Measurements from ENCODE around the gene CNTN1. TPM values are rescaled to one million over a fixed set of nuclear protein-coding genes. Genes with fewer than 3 reads are reported as not detected.

The CNTN1 gene
- total RNA-seq, 1 donor: 0.36 TPM

- no peak for TF ChIP-seq CTCF (IDR thresholded peaks at IDR 0.05; ENCODE audit: extremely low read depth, low read depth, low read length)
- Histone ChIP-seq H3K27ac (ENCODE audit: low read depth, low read length) (no peak overlapping the region), H3K4me2 (ENCODE audit: insufficient read depth, low read length) (no peak overlapping the region), H4K20me1 (ENCODE audit: insufficient read depth, low read length) (no peaks in the 10 kb centered on the region), H3K9me3 (ENCODE audit: low read depth, low read length) (peaks cover 1% of the 10 kb centered on the region), H3K4me3 (ENCODE audit: insufficient read depth, low read length) (no peak overlapping the region), H3K36me3 (ENCODE audit: insufficient read depth, low read length) (no peaks in the 10 kb centered on the region), H2AFZ (ENCODE audit: low read length) (no peak overlapping the region), H3K79me2 (ENCODE audit: insufficient read depth, low read length) (no peaks in the 10 kb centered on the region), H3K4me1 (ENCODE audit: insufficient read depth, low read length) (no peaks in the 10 kb centered on the region), H3K27me3 (ENCODE audit: insufficient read depth, low read length) (no peaks in the 10 kb centered on the region)
- no peak for DNase-seq (ENCODE audit: insufficient read length, low spot score, missing footprints)
These were observed 46.6 kb downstream of the CNTN1 start for GRCh38 chr12:40738856-40739255.

- Histone ChIP-seq H3K36me3 (ENCODE audit: insufficient read depth, low read length) (no peaks in the 10 kb centered on the region), H3K4me2 (ENCODE audit: insufficient read depth, low read length) (no peak overlapping the region), H3K27me3 (ENCODE audit: insufficient read depth, low read length) (no peaks in the 10 kb centered on the region), H3K27ac (ENCODE audit: low read depth, low read length) (no peak overlapping the region), H4K20me1 (ENCODE audit: insufficient read depth, low read length) (no peaks in the 10 kb centered on the region), H3K79me2 (ENCODE audit: insufficient read depth, low read length) (no peaks in the 10 kb centered on the region), H3K4me1 (ENCODE audit: insufficient read depth, low read length) (no peaks in the 10 kb centered on the region), H3K4me3 (ENCODE audit: insufficient read depth, low read length) (no peak overlapping the region), H3K9me3 (ENCODE audit: low read depth, low read length) (no peaks in the 10 kb centered on the region), H2AFZ (ENCODE audit: low read length) (no peak overlapping the region)
- no peak for TF ChIP-seq CTCF (IDR thresholded peaks at IDR 0.05; ENCODE audit: extremely low read depth, low read depth, low read length)
- no peak for DNase-seq (ENCODE audit: insufficient read length, low spot score, missing footprints)
These were observed 49.8 kb downstream of the CNTN1 start for GRCh38 chr12:40742041-40742440.

GRCh38 chr12:40745386-40745785, 53.1 kb downstream of the CNTN1 start:
- H3K4me3 ChIP-seq (ENCODE audit: insufficient read depth, low read length): no peak overlapping the region
- no peaks in the 10 kb centered on the region for H3K27me3 ChIP-seq (ENCODE audit: insufficient read depth, low read length)
- H3K9me3 ChIP-seq (ENCODE audit: low read depth, low read length): no peaks in the 10 kb centered on the region
- no peaks in the 10 kb centered on the region for H4K20me1 ChIP-seq (ENCODE audit: insufficient read depth, low read length)
- no peaks in the 10 kb centered on the region for H3K36me3 ChIP-seq (ENCODE audit: insufficient read depth, low read length)
- H3K4me1 ChIP-seq (ENCODE audit: insufficient read depth, low read length): no peaks in the 10 kb centered on the region
- H2AFZ ChIP-seq (ENCODE audit: low read length): no peak overlapping the region
- DNase-seq (ENCODE audit: insufficient read length, low spot score, missing footprints): no peak
- no peak overlapping the region for H3K4me2 ChIP-seq (ENCODE audit: insufficient read depth, low read length)
- no peaks in the 10 kb centered on the region for H3K79me2 ChIP-seq (ENCODE audit: insufficient read depth, low read length)
- TF ChIP-seq CTCF (IDR thresholded peaks at IDR 0.05; ENCODE audit: extremely low read depth, low read depth, low read length): no peak
- no peak overlapping the region for H3K27ac ChIP-seq (ENCODE audit: low read depth, low read length)

- Histone ChIP-seq H3K27ac (ENCODE audit: low read depth, low read length) (no peak overlapping the region), H3K27me3 (ENCODE audit: insufficient read depth, low read length) (no peaks in the 10 kb centered on the region), H3K79me2 (ENCODE audit: insufficient read depth, low read length) (no peaks in the 10 kb centered on the region), H3K4me3 (ENCODE audit: insufficient read depth, low read length) (no peak overlapping the region), H4K20me1 (ENCODE audit: insufficient read depth, low read length) (no peaks in the 10 kb centered on the region), H3K9me3 (ENCODE audit: low read depth, low read length) (peaks cover 2% of the 10 kb centered on the region), H2AFZ (ENCODE audit: low read length) (no peak overlapping the region), H3K36me3 (ENCODE audit: insufficient read depth, low read length) (no peaks in the 10 kb centered on the region), H3K4me1 (ENCODE audit: insufficient read depth, low read length) (no peaks in the 10 kb centered on the region), H3K4me2 (ENCODE audit: insufficient read depth, low read length) (no peak overlapping the region)
- no peak for DNase-seq (ENCODE audit: insufficient read length, low spot score, missing footprints)
- no peak for TF ChIP-seq CTCF (IDR thresholded peaks at IDR 0.05; ENCODE audit: extremely low read depth, low read depth, low read length)
These were observed 57.6 kb downstream of the CNTN1 start for GRCh38 chr12:40749863-40750262.
